SH-SY5Y (cell line): ENCODE measurements around the gene PDZD2.

Experiments used
- GATA2 ChIP-seq: IDR thresholded peaks from 2 replicates; pipeline ENCODE4 v1.6.1; 2011; ENCODE audit warnings: mild to moderate bottlenecking, low read depth, low read length
- GATA3 ChIP-seq: IDR thresholded peaks from 2 replicates; pipeline ENCODE4 v1.6.1; 2011; ENCODE audit warnings: low read depth, mild to moderate bottlenecking, low read length, moderate library complexity

The PDZD2 gene

GRCh38 chr5:31701642-31702299 is 62.8 kb downstream of the PDZD2 start:
- peak; percentile 55; the same call in 1 of the 2 replicates for TF ChIP-seq GATA3
- peak; percentile 92 for TF ChIP-seq GATA2

DNA sequence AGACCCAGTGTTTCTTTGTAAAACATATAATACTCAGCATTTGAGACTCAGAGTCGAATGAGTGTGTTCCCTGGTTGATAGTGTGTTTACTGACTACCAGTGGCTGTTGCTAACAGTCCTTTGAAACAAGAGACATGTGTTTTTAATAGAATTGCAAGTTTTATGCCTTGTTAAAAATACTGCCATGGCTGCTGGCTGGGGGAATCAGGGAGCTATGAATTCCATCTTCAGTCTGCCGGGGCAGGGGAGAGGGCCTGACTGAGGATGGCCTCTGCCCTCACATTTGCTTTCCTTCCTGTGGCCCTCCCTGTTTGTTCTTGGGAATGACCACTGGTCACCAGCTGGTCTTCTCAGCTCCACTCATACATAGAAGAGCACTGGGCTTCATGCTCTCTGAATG is 63.8 kb downstream of the PDZD2 start:
- TF ChIP-seq GATA2 (no peak), GATA3 (no peak)

DNA sequence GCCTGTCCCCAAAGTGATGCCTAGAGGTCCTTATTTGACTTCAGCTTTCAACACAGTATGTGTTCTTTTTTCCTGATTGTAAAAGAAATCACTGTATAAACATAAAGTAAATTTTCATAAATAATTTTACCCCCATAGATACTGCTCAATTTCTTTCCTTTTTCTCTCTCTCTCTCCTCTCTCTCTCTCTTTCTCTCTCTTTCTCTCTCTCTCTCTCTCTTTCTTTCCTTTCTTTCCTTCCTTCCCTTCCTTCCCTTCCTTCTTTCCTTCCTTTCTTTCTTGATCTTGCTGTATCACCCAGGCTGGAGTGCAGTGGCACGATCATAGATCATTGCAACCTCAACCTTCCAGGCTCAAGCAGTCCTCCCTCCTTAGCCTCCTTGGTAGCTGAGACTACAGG is 64.8 kb downstream of the PDZD2 start:
- TF ChIP-seq GATA3 (no peak), GATA2 (no peak)

GRCh38 chr5:31706186-31706585 is 67.3 kb downstream of the PDZD2 start:
- no peak for TF ChIP-seq GATA3
- TF ChIP-seq GATA2 = no peak

- TF ChIP-seq GATA2 (no peak), GATA3 (no peak)
Observed at GRCh38 chr5:31707329-31707728, 68.4 kb downstream of the PDZD2 start.

DNA sequence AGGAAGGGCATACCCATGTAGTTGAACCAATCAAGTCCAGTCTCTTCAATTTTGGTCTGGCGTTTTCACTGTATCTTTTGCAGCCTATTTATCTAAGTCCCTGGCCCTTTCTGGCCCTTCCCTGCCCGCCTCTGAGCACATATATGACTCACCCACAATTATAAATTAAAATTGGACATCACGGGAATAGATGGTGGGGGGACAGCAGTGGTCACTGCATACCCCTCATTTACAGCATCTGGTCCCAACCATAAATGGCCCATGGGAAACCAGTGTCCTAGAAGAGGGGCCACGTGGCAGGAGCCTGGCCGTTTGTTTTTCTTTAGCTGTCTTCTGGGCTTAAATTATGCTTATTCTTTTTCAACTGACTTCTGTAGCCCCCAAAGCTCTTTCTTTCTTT is 69.2 kb downstream of the PDZD2 start:
- TF ChIP-seq GATA3 (no peak), GATA2 (no peak)

- TF ChIP-seq GATA2 (no peak), GATA3 (no peak)
Observed at GRCh38 chr5:31711363-31711762, 72.4 kb downstream of the PDZD2 start.

DNA sequence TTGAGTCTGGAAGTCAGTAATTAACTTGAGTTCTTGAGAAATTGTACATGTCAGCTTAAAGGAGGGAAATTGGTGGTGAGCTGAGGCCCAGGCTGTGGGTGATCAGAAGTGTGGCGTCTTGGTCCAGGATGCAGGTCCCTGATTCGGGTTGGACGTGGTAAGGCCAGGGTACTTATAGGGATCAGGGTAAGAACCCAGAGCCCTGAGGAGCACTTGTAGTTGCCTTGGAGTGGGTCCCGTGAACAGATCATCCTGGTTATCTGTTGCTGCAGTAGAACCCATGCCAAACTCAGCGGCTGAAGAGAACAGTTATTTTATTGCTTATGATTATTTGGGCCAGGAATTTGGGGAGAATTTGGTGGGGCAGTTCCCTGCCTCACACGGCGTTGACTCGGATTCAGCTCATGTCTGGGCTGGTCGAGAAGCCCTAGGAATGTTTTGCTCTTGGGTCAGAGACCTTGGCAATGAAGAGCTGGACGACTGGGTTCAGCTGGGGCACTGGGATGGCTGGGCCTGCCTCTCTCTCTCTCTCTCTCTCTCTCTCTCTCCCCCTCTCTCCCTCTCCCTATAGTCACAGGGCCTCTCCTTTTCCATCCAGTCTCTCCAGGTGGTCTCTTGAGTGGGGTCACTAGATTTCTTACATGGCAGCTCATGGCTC is 73.1 kb downstream of the PDZD2 start:
- TF ChIP-seq GATA2 = no peak
- no peak for TF ChIP-seq GATA3

DNA sequence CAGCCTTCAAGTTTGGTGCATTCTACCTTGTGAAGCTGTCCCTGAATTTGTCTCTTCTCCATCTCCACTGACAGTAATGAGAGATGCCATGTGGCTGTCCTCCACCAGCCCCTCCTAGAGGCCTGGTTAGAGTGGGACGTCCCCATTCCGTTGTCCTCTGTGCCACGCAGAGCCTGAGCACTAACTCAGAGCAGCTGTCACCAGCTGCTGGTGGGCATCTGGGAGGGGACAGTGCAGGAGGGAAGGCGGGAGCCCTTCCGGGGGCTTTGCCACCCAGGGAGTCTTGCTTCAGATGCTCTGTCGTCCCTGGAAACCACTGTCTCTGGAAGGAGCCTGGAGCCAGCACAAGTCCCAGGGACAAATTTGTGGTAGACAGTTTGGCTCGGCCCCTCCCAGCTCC is 78.6 kb downstream of the PDZD2 start:
- TF ChIP-seq GATA2 (no peak), GATA3 (no peak)

DNA sequence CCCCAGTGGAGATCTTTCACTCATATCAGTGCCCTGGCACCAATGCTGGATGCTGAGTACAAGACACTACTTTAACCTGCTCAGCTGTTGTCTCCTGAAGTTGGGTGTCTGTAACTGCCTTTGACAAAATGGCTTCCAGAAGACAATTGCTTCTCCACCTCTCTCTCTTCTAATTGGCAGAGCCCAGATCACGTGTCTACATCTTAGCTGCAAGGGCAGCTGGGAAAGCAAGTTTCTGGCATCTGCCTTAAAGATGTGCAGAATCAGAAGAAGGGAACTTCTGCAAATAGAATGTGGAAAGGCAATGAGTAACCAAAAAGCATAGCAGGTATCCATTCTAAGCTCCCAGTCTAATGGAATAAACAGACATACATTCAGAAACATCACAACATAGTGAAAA is 81.1 kb downstream of the PDZD2 start:
- TF ChIP-seq GATA3 (no peak), GATA2 (no peak)

- TF ChIP-seq GATA3 (no peak), GATA2 (no peak)
Observed at GRCh38 chr5:31720811-31721345, 81.9 kb downstream of the PDZD2 start.

- no peak for TF ChIP-seq GATA2
- no peak for TF ChIP-seq GATA3
Observed at GRCh38 chr5:31722111-31722510, 83.2 kb downstream of the PDZD2 start.

DNA sequence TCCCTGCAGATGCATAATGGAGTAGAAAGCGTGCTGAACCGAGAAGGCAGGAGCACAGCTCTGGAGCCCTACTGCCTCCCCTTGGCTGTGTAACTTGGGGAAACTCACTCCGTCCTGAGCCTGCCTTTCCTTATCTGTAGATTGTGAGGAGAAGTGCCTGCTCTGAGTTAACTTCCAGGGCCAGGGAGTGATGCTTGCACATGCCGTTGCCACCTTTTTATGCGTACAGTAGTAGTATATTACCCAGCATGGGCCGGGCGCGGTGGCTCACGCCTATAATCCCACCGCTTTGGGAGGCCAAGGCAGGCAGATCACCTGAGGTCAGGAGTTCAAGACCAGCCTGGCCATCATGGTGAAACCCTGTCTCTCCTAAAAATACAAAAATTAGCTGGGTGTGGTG is 87.1 kb downstream of the PDZD2 start:
- TF ChIP-seq GATA3 (no peak), GATA2 (no peak)

- no peak for TF ChIP-seq GATA3
- no peak for TF ChIP-seq GATA2
Observed at GRCh38 chr5:31726952-31727351, 88.0 kb downstream of the PDZD2 start.

DNA sequence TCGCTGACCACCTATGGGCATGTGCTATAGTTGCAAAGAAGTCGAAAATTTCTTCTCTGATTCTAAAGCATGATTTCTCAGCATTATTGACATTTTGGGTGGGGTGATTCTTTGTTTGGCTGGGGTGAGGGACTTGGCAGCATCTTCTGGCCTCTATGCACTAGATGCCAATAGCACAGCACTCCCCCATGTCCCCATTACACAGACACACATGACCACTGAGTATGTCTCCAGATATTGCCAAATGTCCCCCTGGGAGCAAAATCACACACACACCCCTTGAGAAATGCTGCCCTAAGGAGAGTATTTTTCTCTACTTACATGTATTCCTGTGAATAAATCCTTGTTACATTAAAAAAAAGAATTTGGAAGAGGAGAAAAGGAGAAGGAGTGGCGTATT is 89.1 kb downstream of the PDZD2 start:
- TF ChIP-seq GATA2 (no peak), GATA3 (no peak)

- no peak for TF ChIP-seq GATA3
- no peak for TF ChIP-seq GATA2
Observed at GRCh38 chr5:31730139-31730538, 91.2 kb downstream of the PDZD2 start.

GRCh38 chr5:31731016-31731415 is 92.1 kb downstream of the PDZD2 start:
- no peak for TF ChIP-seq GATA3
- TF ChIP-seq GATA2 = no peak
